KOPT-K1 (cell line): ENCODE measurements around the gene PRR20G.
"Not testable (repeated sequence)": the region's sequence is repeated elsewhere in the genome, so short reads cannot be mapped to it uniquely, and the experiment has no call there.

Experiments
- H3K27ac ChIP-seq: fragments of 200-600 bp; sonication (generic); 2 replicates; pipeline ENCODE4 v1.5.1; 2016; ENCODE audit warnings: antibody characterized with exemption, mild to moderate bottlenecking, low read depth, low read length; ENCODE audit not compliant: poor library complexity, severe bottlenecking
- H3K36me3 ChIP-seq: fragments of 200-600 bp; sonication (generic); 2 replicates; pipeline ENCODE4 v1.5.1; 2017; ENCODE audit warnings: antibody characterized with exemption, mild to moderate bottlenecking, low read length, moderate library complexity; ENCODE audit not compliant: insufficient read depth
- H3K9me3 ChIP-seq: fragments of 200-600 bp; sonication (generic); 2 replicates; pipeline ENCODE4 v1.5.1; 2017; ENCODE audit warnings: antibody characterized with exemption, low read length, mild to moderate bottlenecking; ENCODE audit not compliant: insufficient read depth, poor library complexity, severe bottlenecking

Gene PRR20G

DNA sequence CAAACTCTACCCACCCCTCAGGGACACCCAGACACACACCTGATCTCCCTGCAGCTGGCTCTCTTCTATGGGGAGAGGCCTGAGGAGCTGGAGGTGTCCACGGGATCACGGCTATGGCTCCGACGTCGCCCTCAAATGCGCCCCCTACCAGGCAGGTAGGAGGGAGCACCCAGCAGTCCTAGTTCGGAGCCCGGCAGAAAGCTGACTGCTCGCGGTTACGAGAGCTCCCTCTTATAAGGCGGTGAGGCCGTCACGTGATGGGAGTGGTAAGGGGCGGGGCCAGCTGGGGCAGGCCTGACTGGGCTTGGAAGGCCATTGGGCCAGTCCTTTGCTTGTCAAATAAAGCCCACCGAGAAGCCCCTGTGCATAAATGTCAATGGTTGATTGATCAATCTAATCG, at the start of gene PRR20G:
PRR20G (minus strand) TSS at position 207 of the 400 bp plus-strand sequence. CDS start 681 bp downstream, outside the sequence.
- Histone ChIP-seq H3K27ac (no peak within 1 kb of the TSS), H3K9me3 (peaks cover 5% of the 10 kb centered on the region), H3K36me3 (no peaks in the 10 kb centered on the region)

DNA sequence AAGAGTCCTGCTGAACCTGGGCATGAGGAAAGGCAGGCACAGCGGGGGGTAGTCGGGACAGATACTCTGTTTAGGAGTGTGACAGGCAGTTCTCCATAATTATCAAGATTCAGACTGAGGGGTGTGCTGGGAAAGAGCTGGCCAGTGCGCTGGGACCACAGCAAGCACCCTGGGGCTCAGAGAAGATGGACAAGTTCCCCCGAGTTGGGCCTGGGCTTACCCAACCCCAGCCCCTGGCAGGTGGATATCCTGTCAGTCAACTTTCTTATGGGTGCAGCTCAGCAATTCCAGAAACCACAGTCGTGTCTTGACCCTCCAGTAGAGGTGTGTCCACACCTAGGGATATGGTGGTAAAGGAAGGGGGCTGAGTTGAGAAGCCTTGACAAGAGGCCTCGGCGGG, 49.2 kb upstream of the PRR20G start:
- Histone ChIP-seq H3K27ac (no peak overlapping the region), H3K36me3 (no peaks in the 10 kb centered on the region)

DNA sequence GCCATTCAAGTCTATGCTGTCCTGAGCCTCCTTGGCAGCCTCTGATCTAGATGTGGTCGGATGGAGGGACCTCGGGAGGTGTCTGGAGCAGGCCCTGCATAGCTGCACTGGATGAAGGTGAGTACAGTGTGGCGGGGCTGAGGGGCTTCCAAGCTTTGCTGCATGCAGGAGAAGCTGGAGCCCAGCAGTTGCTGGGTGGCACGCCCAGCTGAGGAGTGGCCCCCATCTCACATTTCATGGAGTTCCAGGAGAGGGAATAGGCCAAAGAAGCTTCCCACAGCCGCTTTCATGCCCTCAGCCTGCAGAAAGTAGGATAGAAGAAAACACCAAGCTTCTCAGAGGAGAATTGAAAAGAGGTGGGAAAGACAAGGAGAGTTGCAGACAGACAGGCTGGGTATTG, 48.3 kb upstream of the PRR20G start:
- H3K36me3 ChIP-seq: no peaks in the 10 kb centered on the region
- H3K9me3 ChIP-seq: peaks cover 9% of the 10 kb centered on the region
- no peak overlapping the region for H3K27ac ChIP-seq

More for the DNA sequence above, 49.2 kb upstream of the PRR20G start:
- peaks cover 9% of the 10 kb centered on the region for H3K9me3 ChIP-seq

DNA sequence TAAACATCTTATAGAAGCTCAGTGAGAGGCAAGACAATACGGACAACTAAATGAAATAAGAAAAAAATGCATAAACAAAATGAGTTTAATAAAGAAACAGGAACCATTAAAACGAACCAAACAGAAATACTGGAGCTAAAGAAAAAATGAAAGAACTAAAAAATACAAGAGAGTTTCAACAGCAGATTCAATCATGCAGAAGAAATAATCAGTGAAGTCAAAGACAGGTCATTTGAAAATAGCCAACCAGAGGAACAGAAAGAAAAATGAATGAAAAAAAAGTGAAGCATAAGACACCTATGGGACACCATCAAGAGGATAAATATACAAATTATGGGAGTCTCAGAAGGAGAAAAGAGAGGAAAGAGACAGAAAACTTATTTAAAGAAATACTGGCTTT, 42.5 kb upstream of the PRR20G start:
- Histone ChIP-seq H3K36me3 (no peaks in the 10 kb centered on the region), H3K9me3 (peaks cover 42% of the 10 kb centered on the region), H3K27ac (no peak overlapping the region)

DNA sequence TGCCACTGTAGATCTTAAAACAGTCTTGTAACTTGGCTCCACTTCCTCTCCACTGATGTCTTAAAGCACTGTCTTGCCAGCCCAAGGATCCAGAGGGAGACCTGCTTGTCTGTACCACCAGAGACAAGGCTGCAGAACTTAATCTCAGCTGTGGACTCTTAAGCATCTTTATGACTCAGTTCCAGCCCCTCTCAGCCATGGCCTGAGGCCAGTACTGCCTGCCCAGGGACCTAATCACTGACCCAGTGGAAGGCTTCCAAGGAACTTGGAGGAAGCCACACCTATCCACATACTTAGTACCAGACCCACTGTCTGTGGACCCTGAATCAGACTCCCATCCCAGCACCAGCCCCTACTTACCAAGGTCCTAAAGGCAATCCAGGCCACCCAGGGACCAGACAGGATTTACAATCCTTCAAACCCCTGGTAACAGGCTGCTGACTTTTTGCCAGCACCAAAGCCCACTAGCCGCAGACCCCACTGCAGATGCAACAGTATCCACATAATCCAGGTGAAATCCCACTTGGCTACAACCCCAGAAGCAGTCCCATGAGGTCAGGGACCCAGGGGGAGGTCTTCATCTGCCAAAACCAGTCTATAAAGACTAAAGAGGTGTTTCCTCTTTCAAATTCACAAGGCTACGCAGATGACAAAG, 41.9 kb upstream of the PRR20G start:
- H3K9me3 ChIP-seq: peaks cover 41% of the 10 kb centered on the region
- no peak overlapping the region for H3K27ac ChIP-seq
- H3K36me3 ChIP-seq: no peaks in the 10 kb centered on the region

DNA sequence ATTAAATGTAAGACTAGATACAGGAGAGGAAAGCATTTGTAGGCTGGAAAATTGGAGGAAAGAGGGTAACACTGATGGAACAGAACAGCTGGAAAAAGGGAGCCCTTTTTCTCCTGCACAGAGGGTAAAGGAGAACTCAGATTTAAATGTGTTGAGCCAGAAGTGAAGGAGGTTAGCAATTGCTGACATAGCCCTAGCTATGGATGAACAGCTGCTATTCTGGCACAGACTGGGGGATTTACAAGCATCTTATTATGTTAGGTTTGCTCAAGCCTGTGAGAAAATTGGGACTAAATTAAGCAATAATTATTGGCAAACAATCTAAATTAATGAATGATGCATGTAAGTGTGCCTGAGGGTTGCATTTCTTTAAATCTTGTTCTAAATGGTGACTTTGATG, 40.6 kb upstream of the PRR20G start:
- Histone ChIP-seq H3K9me3 (peaks cover 33% of the 10 kb centered on the region), H3K36me3 (no peaks in the 10 kb centered on the region), H3K27ac (no peak overlapping the region)

DNA sequence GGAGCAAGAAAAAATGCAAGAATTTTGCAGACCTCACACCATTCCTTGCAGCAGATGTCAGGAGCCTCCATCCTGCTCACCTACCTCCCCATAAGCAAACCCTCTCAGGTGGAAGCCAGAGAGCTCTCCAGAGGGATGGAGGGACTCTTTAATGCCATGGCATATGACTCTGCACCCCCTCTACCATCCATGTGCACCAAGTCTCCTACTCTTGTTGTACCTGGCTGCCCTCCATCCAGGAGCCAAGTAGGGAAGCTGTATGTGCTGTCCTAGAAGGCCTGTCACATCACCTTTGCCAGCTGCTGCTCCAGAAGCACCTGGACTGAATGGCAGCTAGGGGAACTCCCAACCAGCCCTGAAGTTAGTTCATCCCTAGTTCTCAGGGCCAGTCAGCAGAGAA, 38.5 kb upstream of the PRR20G start:
- Histone ChIP-seq H3K9me3 (peaks cover 33% of the 10 kb centered on the region), H3K27ac (no peak overlapping the region), H3K36me3 (no peaks in the 10 kb centered on the region)

DNA sequence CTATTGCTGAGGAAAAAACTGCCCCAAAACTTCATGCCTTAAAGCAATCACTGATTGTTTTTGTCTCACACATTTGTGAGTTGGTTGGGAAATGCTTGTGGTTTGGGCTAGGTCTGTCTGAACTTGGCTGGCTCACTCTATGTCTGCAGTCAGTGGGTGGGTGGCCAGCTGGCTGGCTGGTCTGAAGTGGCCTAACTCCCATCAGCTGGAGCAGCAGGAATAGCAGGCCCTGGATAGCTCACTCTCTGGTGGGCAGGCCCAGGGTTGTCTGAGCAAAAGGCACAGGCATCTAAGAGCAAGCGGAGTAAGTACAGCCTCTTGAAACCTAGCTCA, 37.7 kb upstream of the PRR20G start:
- H3K9me3 ChIP-seq: peaks cover 29% of the 10 kb centered on the region

DNA sequence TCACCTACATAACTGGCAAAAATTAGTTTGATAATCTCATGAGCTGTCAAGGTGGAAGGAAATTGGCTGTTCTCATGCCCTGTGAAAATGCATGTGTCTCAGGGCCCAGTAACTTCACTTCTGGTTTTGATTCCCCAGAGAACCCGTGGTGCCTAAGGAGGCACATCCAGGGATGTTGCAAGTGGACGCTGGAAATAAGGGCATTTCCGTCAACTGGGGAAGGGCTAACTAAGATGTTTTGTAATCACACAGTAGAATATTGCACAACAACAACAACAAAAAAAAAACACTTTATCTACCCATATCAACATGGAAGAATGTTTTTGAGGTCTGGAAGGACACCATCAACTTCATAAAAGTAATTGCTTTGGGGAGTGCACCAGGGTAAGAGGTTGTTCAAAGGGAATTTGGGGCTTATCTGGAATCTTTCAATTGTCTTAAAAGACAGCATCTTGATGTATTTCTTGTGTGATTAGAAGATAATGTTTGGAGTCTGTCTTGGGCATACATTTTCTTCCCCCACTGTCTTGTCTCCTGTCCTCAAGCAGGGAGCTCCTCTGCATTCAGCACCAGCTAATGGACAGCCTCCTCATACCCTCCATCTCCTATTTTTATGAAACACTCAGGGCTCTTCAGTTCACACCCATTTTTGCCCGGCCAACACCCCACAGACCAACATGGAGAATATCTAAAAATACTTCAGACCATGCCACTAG, 37.2 kb upstream of the PRR20G start:
- no peak overlapping the region for H3K27ac ChIP-seq
- H3K9me3 ChIP-seq: peaks cover 24% of the 10 kb centered on the region
- H3K36me3 ChIP-seq: no peaks in the 10 kb centered on the region

More for the DNA sequence above, 37.7 kb upstream of the PRR20G start:
- Histone ChIP-seq H3K36me3 (no peaks in the 10 kb centered on the region), H3K27ac (no peak overlapping the region)

DNA sequence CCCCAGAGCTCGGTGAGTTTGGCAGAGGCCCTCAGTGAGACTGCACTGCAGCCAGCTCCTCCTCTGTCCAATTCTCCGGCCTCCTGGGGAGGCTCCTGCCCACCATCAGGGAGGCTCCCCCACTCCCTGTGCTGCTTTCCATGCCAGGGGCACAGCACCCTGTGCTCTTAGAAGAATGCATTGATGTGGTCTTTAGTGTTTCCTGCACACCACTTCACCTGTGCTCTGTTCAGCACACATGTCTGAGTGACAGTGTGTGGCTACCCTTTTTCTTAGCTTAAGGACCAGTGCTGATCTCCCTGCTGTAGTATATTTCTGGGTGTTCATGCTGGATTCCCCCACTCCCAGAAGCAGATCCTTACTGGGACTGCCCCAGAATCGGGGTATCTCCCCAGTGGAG, 36.2 kb upstream of the PRR20G start:
- Histone ChIP-seq H3K36me3 (no peaks in the 10 kb centered on the region), H3K9me3 (peaks cover 16% of the 10 kb centered on the region), H3K27ac (no peak overlapping the region)

DNA sequence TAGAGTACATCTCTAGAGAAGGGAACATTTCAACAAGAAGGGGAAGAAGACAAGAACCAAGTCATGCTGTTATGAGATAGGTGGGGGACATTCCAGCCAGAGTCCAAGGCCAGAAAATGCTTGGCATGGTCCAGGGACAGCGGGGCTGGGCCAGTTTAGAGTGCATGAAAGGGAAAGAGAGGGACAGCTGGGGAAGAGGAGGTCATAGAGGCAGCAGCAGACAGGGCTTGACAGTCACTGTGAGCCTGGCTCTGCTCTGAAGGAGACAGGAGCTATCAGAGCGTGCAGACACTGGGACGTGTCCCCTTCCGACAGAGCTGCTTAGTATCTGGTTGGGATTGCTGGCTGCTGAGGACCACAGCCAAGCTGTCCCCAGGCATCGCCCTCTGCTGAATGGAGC, 35.7 kb upstream of the PRR20G start:
- H3K36me3 ChIP-seq: no peaks in the 10 kb centered on the region
- no peak overlapping the region for H3K27ac ChIP-seq
- peaks cover 16% of the 10 kb centered on the region for H3K9me3 ChIP-seq

DNA sequence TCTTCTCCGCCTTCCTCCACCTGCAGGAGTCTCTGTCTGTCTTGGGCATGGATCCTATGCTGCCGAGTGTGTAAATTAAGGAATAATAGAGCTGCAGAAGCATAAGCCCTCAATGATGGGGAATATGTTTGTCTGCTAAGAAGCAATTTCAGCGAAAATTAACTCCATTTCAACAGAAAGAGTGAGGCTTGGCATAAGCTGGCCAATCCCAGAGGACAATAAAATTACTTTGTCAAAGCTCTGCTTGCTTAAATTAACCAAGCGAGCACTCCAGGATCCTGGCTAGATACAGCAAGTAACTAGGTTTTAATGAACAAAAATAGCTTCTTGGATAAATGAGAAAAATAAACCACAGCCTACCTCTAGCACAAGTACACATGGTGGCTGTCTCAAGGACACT, 33.5 kb upstream of the PRR20G start:
- H3K9me3 ChIP-seq: peaks cover 6% of the 10 kb centered on the region
- no peak overlapping the region for H3K27ac ChIP-seq
- no peaks in the 10 kb centered on the region for H3K36me3 ChIP-seq

DNA sequence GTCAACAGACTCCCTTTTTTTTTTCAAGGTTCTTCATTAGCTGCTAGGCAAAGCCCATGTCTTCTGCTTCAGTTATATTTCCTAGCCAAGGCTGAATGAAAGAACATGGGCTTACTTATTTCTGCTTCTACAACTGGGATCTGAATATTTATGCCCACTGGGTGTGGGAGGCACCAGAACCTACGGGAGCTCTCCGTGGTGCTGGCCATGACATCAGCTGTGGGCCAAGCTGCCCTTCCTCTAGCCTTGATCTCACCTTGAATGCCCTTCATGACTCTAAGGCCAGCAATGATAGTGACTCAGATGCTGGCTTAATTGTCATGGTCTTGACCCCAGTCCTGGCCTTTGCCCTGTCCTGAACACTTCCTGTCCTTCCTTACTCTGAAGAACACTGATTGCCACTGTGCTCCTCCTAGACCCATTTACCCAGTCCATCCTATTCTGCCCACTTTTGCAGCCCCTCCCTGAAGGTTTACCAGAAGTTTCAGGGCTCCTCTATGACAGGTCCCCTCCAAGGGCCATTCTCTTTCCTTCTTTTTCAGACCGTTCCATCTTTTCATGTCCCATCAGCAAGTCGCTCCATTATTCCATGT, 32.8 kb upstream of the PRR20G start:
- H3K9me3 ChIP-seq: no peaks in the 10 kb centered on the region
- H3K27ac ChIP-seq: no peak overlapping the region
- no peaks in the 10 kb centered on the region for H3K36me3 ChIP-seq

DNA sequence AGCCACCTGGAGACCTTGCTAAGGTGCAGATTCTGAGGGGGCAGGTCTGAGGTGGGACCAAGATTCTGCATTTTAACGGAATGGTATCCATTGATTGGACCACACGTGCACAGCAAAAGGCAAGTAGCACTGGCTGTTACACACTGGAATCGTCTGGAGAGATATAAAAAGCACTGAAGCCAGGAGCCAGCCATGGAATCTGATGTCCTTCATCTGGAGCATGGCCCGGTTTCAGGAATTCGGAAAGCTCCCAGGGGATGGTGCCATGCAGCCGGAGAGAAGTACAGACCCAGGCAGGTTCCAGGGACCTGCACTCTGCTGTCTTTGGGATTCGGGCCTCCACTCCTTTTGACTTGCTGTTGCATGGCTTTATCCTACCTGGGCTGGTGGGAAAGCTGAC, 28.8 kb upstream of the PRR20G start:
- H3K27ac ChIP-seq: no peak overlapping the region
- no peaks in the 10 kb centered on the region for H3K9me3 ChIP-seq
- H3K36me3 ChIP-seq: no peaks in the 10 kb centered on the region

DNA sequence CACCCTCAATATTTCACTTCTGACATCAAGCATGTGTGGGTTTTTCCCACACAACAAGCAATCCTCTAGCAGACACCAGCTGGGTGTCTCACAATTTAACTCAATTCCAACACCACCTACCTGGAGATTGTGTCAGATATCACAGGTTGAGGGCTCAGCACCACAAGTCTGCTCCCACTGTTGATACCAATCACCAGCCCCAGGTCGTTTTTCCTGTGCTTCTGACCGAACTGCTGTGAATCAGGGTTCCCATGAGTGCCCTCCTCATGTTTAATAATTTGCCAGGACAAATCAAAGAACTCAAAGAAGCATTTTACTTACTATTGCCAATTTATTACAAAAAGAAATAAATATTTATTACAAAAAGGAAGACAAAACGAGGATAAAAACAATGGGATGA, 25.0 kb upstream of the PRR20G start:
- Histone ChIP-seq H3K27ac (no peak overlapping the region), H3K9me3 (no peaks in the 10 kb centered on the region), H3K36me3 (no peaks in the 10 kb centered on the region)

DNA sequence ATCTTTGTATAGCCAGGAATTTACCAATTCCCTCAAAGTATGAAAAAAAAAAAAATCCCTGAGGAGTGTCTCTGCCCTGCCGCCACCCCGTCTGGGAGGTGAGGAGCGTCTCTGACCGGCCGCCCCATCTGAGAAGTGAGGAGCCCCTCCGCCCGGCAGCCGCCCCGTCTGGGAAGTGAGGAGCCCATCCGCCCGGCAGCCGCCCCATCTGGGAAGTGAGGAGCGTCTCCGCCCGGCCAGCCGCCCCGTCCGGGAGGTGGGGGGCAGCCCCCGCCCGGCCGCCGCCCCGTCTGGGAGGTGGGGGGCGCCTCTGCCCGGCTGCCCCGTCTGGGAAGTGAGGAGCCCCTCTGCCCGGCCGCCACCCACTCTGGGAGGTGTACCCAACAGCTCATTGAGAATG, 21.0 kb upstream of the PRR20G start:
- not testable (repeated sequence) for H3K9me3 ChIP-seq, H3K36me3 ChIP-seq, H3K27ac ChIP-seq
